H9 (cell line): ENCODE measurements around the gene ANKS1B. TPM values are rescaled to one million over a fixed set of nuclear protein-coding genes. Genes with fewer than 3 reads are reported as not detected.

ENCODE experiments used
- DNase-seq: peaks from one replicate; pipeline ENCODE4 v3.0.0-alpha.2; 2017
- H2AFZ ChIP-seq: one replicate; pipeline ENCODE4 v1.6.1; 2013; ENCODE audit warnings: mild to moderate bottlenecking, low read length, control low read depth, moderate library complexity
- H2AK5ac ChIP-seq: 2 replicates; pipeline ENCODE4 v1.6.1; 2013; ENCODE audit warnings: low read length, control low read depth, mixed read lengths; ENCODE audit not compliant: insufficient read length
- H2BK120ac ChIP-seq: one replicate; pipeline ENCODE4 v1.6.1; 2013; ENCODE audit warnings: low read depth, mild to moderate bottlenecking, low read length, control low read depth, inconsistent platforms; ENCODE audit not compliant: poor library complexity, severe bottlenecking
- H2BK12ac ChIP-seq: 2 replicates; pipeline ENCODE4 v1.6.1; 2013; ENCODE audit warnings: low read length, control low read depth, mixed read lengths, low read depth; ENCODE audit not compliant: insufficient read length
- H2BK15ac ChIP-seq: 2 replicates; pipeline ENCODE4 v1.6.1; 2013; ENCODE audit warnings: low read depth, low read length, control low read depth
- H2BK20ac ChIP-seq: one replicate; pipeline ENCODE4 v1.6.1; 2013; ENCODE audit warnings: low read depth, mild to moderate bottlenecking, low read length, control low read depth, inconsistent platforms; ENCODE audit not compliant: poor library complexity, severe bottlenecking
- H2BK5ac ChIP-seq: 2 replicates; pipeline ENCODE4 v1.6.1; 2013; ENCODE audit warnings: low read length, control low read depth, mixed read lengths; ENCODE audit not compliant: insufficient read length
- H3K14ac ChIP-seq: 2 replicates; pipeline ENCODE4 v1.6.1; 2013; ENCODE audit warnings: low read length, control low read depth; ENCODE audit not compliant: insufficient read depth
- H3K18ac ChIP-seq: 2 replicates; pipeline ENCODE4 v1.6.1; 2013; ENCODE audit warnings: low read depth, mild to moderate bottlenecking, mixed read lengths, low read length, control low read depth; ENCODE audit not compliant: insufficient read length
- H3K23ac ChIP-seq: 2 replicates; pipeline ENCODE4 v1.6.1; 2013; ENCODE audit warnings: low read length, control low read depth, mixed read lengths, low read depth; ENCODE audit not compliant: insufficient read length
- H3K23me2 ChIP-seq: 2 replicates; pipeline ENCODE4 v1.6.1; 2013; ENCODE audit warnings: low read depth, mild to moderate bottlenecking, mixed read lengths, low read length, control low read depth; ENCODE audit not compliant: insufficient read length, poor library complexity, severe bottlenecking
- H3K27ac ChIP-seq: 2 replicates; pipeline ENCODE4 v1.5.1; 2013; ENCODE audit warnings: low read length, control low read depth, mixed read lengths, low read depth; ENCODE audit not compliant: insufficient read length
- H3K27me3 ChIP-seq: 2 replicates; pipeline ENCODE4 v1.6.1; 2013; ENCODE audit warnings: low read length, control low read depth, inconsistent platforms; ENCODE audit not compliant: insufficient read depth
- H3K4ac ChIP-seq: 2 replicates; pipeline ENCODE4 v1.6.1; 2013; ENCODE audit warnings: low read depth, mild to moderate bottlenecking, control low read depth, inconsistent platforms, low read length, moderate library complexity
- H3K4me1 ChIP-seq: 2 replicates; pipeline ENCODE4 v1.6.1; 2013; ENCODE audit warnings: low read length, control low read depth, inconsistent platforms; ENCODE audit not compliant: insufficient read depth
- H3K4me2 ChIP-seq: 2 replicates; pipeline ENCODE4 v1.6.1; 2013; ENCODE audit warnings: low read length, control low read depth, mixed read lengths; ENCODE audit not compliant: insufficient read length, insufficient read depth
- H3K56ac ChIP-seq: 2 replicates; pipeline ENCODE4 v1.6.1; 2013; ENCODE audit warnings: low read depth, mild to moderate bottlenecking, mixed read lengths, low read length, control low read depth; ENCODE audit not compliant: insufficient read length
- H3K79me1 ChIP-seq: 2 replicates; pipeline ENCODE4 v1.6.1; 2013; ENCODE audit warnings: low read depth, mild to moderate bottlenecking, moderate library complexity, low read length, control low read depth, inconsistent platforms; ENCODE audit not compliant: insufficient read depth, poor library complexity, severe bottlenecking
- H3K79me2 ChIP-seq: 2 replicates; pipeline ENCODE4 v1.6.1; 2013; ENCODE audit warnings: low read length, control low read depth, inconsistent platforms; ENCODE audit not compliant: insufficient read depth
- H3K9ac ChIP-seq: 2 replicates; pipeline ENCODE4 v1.6.1; 2013; ENCODE audit warnings: low read length, control low read depth, mixed read lengths; ENCODE audit not compliant: insufficient read length; ENCODE audit errors: extremely low read depth
- H3K9me3 ChIP-seq: one replicate; pipeline ENCODE4 v1.6.1; 2013; ENCODE audit warnings: low read depth, low read length, inconsistent platforms; ENCODE audit not compliant: control insufficient read depth
- H3T11ph ChIP-seq: one replicate; pipeline ENCODE4 v1.6.1; 2013; ENCODE audit warnings: mild to moderate bottlenecking, low read length, control low read depth, inconsistent platforms
- H4K20me1 ChIP-seq: one replicate; pipeline ENCODE4 v1.6.1; 2013; ENCODE audit not compliant: control insufficient read depth, insufficient read length, insufficient read depth
- H4K5ac ChIP-seq: 2 replicates; pipeline ENCODE4 v1.6.1; 2013; ENCODE audit warnings: low read depth, mild to moderate bottlenecking, mixed read lengths, low read length, control low read depth; ENCODE audit not compliant: insufficient read length
- H4K8ac ChIP-seq: replicated peaks from 2 replicates; pipeline ENCODE4 v1.6.1; 2013; ENCODE audit warnings: low read length, control low read depth, mixed read lengths, low read depth; ENCODE audit not compliant: insufficient read length
- H4K91ac ChIP-seq: 2 replicates; pipeline ENCODE4 v1.6.1; 2013; ENCODE audit warnings: low read depth, mild to moderate bottlenecking, moderate library complexity, mixed read lengths, low read length, control low read depth; ENCODE audit not compliant: insufficient read length
- H3K27ac Mint-ChIP-seq, 3 experiments: 2 replicates in 2 of 3; 3 replicates in 1 of 3; pipeline ENCODE4 v1.8.0; 2020 to 2021; ENCODE audit warnings: mixed read lengths in 3 of 3, mild to moderate bottlenecking in 1 of 3, moderate library complexity in 1 of 3
- H3K27me3 Mint-ChIP-seq: 2 replicates; pipeline ENCODE4 v1.8.0; 2021; ENCODE audit warnings: low read depth, mild to moderate bottlenecking, moderate library complexity, mixed read lengths
- H3K36me3 Mint-ChIP-seq, 3 experiments: 2 replicates in 2 of 3; 3 replicates in 1 of 3; pipeline ENCODE4 v1.8.0; 2020 to 2021; ENCODE audit warnings: low read depth in 3 of 3, mixed read lengths in 3 of 3; ENCODE audit not compliant: insufficient read depth in 1 of 3
- H3K4me1 Mint-ChIP-seq, 2 experiments: 2 replicates each; pipeline ENCODE4 v1.8.0; 2020; ENCODE audit warnings: mixed read lengths in 2 of 2
- H3K4me3 Mint-ChIP-seq, 2 experiments: 2 replicates in 1 of 2; 3 replicates in 1 of 2; pipeline ENCODE4 v1.8.0; 2020 to 2021; ENCODE audit warnings: mild to moderate bottlenecking in 2 of 2, mixed read lengths in 2 of 2, moderate library complexity in 1 of 2
- H3K9me3 Mint-ChIP-seq, 2 experiments: 2 replicates in 1 of 2; 3 replicates in 1 of 2; pipeline ENCODE4 v1.8.0; 2020; ENCODE audit warnings: mild to moderate bottlenecking in 2 of 2, mixed read lengths in 2 of 2, moderate library complexity in 1 of 2
- WGBS: extraction: QIAGEN DNeasy Blood & Tissue Kit; methylation state at CpG from one replicate; pipeline ENCODE4 v1.1.7; 2013; ENCODE audit warnings: missing lambda C conversion rate, low lambda C conversion rate, mixed read lengths; ENCODE audit not compliant: insufficient read length; ENCODE audit errors: extremely low coverage; 5-methylcytosine and 5-hydroxymethylcytosine counted together
- total RNA-seq: library from RNA; stranded (reverse); gene quantifications from 2 replicates; pipeline ENCODE4 v1.2.1, GENCODE V29; 2021
- TF ChIP-seq, protein P1 (sequence below): fragments of 200-600 bp; sonication (generic); conservative IDR thresholded peaks from 3 replicates; pipeline ENCODE4 v1.8.0; 2021; ENCODE audit warnings: antibody characterized with exemption, mild to moderate bottlenecking

The ANKS1B gene
- total RNA-seq, 1 experiment from 2014 or later, result 4.1 TPM

GRCh38 chr12:98741196-98741555 is 1243.6 kb downstream of the ANKS1B start:
- Histone ChIP-seq H2BK120ac (no peak overlapping the region), H3K9ac (no peak overlapping the region), H3K4me2 (no peak overlapping the region), H2BK12ac (no peak overlapping the region), H3K56ac (no peak overlapping the region), H3K4me1 (peaks cover 3% of the 10 kb centered on the region; the same call in 1 of the 2 replicates), H2BK15ac (no peak overlapping the region), H3K23ac (no peak overlapping the region), H2BK5ac (no peak overlapping the region), H4K8ac (no peak overlapping the region), H3K14ac (no peak overlapping the region), H4K5ac (no peak overlapping the region), H3K79me2 (no peaks in the 10 kb centered on the region), H3K4ac (no peak overlapping the region), H3K18ac (no peak overlapping the region), H3K27me3 (no peaks in the 10 kb centered on the region), H2AFZ (no peak overlapping the region), H2BK20ac (no peak overlapping the region), H4K20me1 (no peaks in the 10 kb centered on the region), H3K9me3 (no peaks in the 10 kb centered on the region), H4K91ac (no peak overlapping the region), H3K79me1 (no peaks in the 10 kb centered on the region), H3T11ph (no peak overlapping the region), H3K23me2 (no peaks in the 10 kb centered on the region), H2AK5ac (no peak overlapping the region), H3K27ac (no peak overlapping the region)
- H3K27ac Mint-ChIP-seq, result no peak overlapping the region
- peaks cover 15% of the 10 kb centered on the region for H3K27me3 Mint-ChIP-seq
- no peaks in the 10 kb centered on the region for H3K9me3 Mint-ChIP-seq
- H3K4me3 Mint-ChIP-seq, result no peak overlapping the region
- peaks cover 23 to 27% of the 10 kb centered on the region in 2 experiments for H3K4me1 Mint-ChIP-seq
- no peak for DNase-seq
- H3K36me3 Mint-ChIP-seq, result no peaks in the 10 kb centered on the region
- WGBS, result no CpG with 5 or more reads among the region's 4 CpGs
- TF ChIP-seq, protein P1, sequence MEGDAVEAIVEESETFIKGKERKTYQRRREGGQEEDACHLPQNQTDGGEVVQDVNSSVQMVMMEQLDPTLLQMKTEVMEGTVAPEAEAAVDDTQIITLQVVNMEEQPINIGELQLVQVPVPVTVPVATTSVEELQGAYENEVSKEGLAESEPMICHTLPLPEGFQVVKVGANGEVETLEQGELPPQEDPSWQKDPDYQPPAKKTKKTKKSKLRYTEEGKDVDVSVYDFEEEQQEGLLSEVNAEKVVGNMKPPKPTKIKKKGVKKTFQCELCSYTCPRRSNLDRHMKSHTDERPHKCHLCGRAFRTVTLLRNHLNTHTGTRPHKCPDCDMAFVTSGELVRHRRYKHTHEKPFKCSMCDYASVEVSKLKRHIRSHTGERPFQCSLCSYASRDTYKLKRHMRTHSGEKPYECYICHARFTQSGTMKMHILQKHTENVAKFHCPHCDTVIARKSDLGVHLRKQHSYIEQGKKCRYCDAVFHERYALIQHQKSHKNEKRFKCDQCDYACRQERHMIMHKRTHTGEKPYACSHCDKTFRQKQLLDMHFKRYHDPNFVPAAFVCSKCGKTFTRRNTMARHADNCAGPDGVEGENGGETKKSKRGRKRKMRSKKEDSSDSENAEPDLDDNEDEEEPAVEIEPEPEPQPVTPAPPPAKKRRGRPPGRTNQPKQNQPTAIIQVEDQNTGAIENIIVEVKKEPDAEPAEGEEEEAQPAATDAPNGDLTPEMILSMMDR, result no peak
